GM18526 (cell line): ENCODE measurements around the gene PFKFB1.

Source experiments
- POLR2A ChIP-seq: IDR thresholded peaks from 3 replicates; pipeline ENCODE4 v1.6.1; 2011; ENCODE audit not compliant: insufficient read length; ENCODE audit errors: extremely low read depth

Gene PFKFB1

DNA sequence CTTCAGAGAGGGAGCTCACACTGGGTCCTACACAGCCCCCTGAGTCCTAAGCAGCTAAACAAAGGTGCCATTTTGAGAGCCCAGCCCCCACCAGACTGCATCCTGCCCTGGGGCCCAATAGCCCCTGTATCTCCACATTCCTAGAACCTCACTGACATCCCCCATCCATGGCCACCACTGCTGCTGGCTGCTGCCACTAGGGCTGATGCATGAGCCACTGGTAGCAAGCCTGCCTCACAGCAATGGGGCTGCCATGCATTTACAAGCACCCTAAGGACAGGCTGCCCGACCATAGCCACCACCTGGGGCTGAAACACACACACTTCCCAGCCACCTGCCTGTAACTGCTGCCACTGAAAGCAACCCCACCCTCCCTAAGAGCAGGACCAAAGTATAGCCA lies 99.8 kb downstream of the PFKFB1 start:
- no peak for TF ChIP-seq POLR2A

DNA sequence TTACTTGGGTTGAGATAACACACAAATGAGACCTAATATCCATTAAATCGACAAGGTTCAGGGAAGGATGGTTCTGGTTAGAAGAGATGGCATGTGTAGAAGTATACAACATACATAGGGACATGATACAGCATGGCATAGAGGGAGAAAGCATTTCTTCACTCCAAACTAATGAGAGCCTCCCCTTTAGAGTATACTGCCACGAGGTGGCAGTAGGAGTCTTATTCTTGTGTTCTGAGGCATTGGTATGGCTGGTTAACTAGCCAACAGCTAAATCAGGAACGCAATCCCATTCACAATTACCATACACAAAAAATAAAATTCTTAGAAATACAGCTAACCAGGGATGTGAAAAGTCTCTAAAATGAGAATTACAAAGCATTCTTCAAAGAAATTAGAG lies 102.4 kb downstream of the PFKFB1 start:
- no peak for TF ChIP-seq POLR2A

DNA sequence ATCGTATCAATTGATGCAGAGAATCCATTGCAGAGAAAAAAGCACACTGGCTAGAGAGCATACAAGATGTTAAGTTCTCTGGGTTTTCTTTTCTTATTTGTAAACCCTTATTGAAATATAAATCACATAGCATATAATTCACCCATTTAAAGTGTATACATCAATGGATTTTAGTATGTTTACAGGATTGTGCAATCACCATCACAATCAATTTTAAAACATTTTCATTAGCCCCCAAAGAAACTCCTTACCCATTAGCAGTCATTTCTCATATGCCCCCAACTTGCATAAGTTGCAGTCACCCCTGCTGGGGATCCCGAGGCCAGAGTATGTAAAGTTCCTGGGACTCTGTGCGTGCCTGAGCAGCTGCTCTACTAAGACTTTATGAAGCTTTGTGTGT lies 108.2 kb downstream of the PFKFB1 start:
- TF ChIP-seq POLR2A = no peak
